H9 (cell line): ENCODE measurements around the gene CCR7. TPM values are rescaled to one million over a fixed set of nuclear protein-coding genes. Genes with fewer than 3 reads are reported as not detected.

Source experiments
- DNase-seq: peaks from one replicate; pipeline ENCODE4 v3.0.0-alpha.2; 2017
- H2AFZ ChIP-seq: one replicate; pipeline ENCODE4 v1.6.1; 2013; ENCODE audit warnings: mild to moderate bottlenecking, low read length, control low read depth, moderate library complexity
- H2AK5ac ChIP-seq: 2 replicates; pipeline ENCODE4 v1.6.1; 2013; ENCODE audit warnings: low read length, control low read depth, mixed read lengths; ENCODE audit not compliant: insufficient read length
- H2BK120ac ChIP-seq: one replicate; pipeline ENCODE4 v1.6.1; 2013; ENCODE audit warnings: low read depth, mild to moderate bottlenecking, low read length, control low read depth, inconsistent platforms; ENCODE audit not compliant: poor library complexity, severe bottlenecking
- H2BK12ac ChIP-seq: 2 replicates; pipeline ENCODE4 v1.6.1; 2013; ENCODE audit warnings: low read length, control low read depth, mixed read lengths, low read depth; ENCODE audit not compliant: insufficient read length
- H2BK15ac ChIP-seq: 2 replicates; pipeline ENCODE4 v1.6.1; 2013; ENCODE audit warnings: low read depth, low read length, control low read depth
- H2BK20ac ChIP-seq: one replicate; pipeline ENCODE4 v1.6.1; 2013; ENCODE audit warnings: low read depth, mild to moderate bottlenecking, low read length, control low read depth, inconsistent platforms; ENCODE audit not compliant: poor library complexity, severe bottlenecking
- H2BK5ac ChIP-seq: 2 replicates; pipeline ENCODE4 v1.6.1; 2013; ENCODE audit warnings: low read length, control low read depth, mixed read lengths; ENCODE audit not compliant: insufficient read length
- H3K14ac ChIP-seq: 2 replicates; pipeline ENCODE4 v1.6.1; 2013; ENCODE audit warnings: low read length, control low read depth; ENCODE audit not compliant: insufficient read depth
- H3K18ac ChIP-seq: 2 replicates; pipeline ENCODE4 v1.6.1; 2013; ENCODE audit warnings: low read depth, mild to moderate bottlenecking, mixed read lengths, low read length, control low read depth; ENCODE audit not compliant: insufficient read length
- H3K23ac ChIP-seq: 2 replicates; pipeline ENCODE4 v1.6.1; 2013; ENCODE audit warnings: low read length, control low read depth, mixed read lengths, low read depth; ENCODE audit not compliant: insufficient read length
- H3K23me2 ChIP-seq: 2 replicates; pipeline ENCODE4 v1.6.1; 2013; ENCODE audit warnings: low read depth, mild to moderate bottlenecking, mixed read lengths, low read length, control low read depth; ENCODE audit not compliant: insufficient read length, poor library complexity, severe bottlenecking
- H3K27ac ChIP-seq: 2 replicates; pipeline ENCODE4 v1.5.1; 2013; ENCODE audit warnings: low read length, control low read depth, mixed read lengths, low read depth; ENCODE audit not compliant: insufficient read length
- H3K27me3 ChIP-seq: 2 replicates; pipeline ENCODE4 v1.6.1; 2013; ENCODE audit warnings: low read length, control low read depth, inconsistent platforms; ENCODE audit not compliant: insufficient read depth
- H3K4ac ChIP-seq: 2 replicates; pipeline ENCODE4 v1.6.1; 2013; ENCODE audit warnings: low read depth, mild to moderate bottlenecking, control low read depth, inconsistent platforms, low read length, moderate library complexity
- H3K4me1 ChIP-seq: 2 replicates; pipeline ENCODE4 v1.6.1; 2013; ENCODE audit warnings: low read length, control low read depth, inconsistent platforms; ENCODE audit not compliant: insufficient read depth
- H3K4me2 ChIP-seq: 2 replicates; pipeline ENCODE4 v1.6.1; 2013; ENCODE audit warnings: low read length, control low read depth, mixed read lengths; ENCODE audit not compliant: insufficient read length, insufficient read depth
- H3K56ac ChIP-seq: 2 replicates; pipeline ENCODE4 v1.6.1; 2013; ENCODE audit warnings: low read depth, mild to moderate bottlenecking, mixed read lengths, low read length, control low read depth; ENCODE audit not compliant: insufficient read length
- H3K79me1 ChIP-seq: 2 replicates; pipeline ENCODE4 v1.6.1; 2013; ENCODE audit warnings: low read depth, mild to moderate bottlenecking, moderate library complexity, low read length, control low read depth, inconsistent platforms; ENCODE audit not compliant: insufficient read depth, poor library complexity, severe bottlenecking
- H3K79me2 ChIP-seq: 2 replicates; pipeline ENCODE4 v1.6.1; 2013; ENCODE audit warnings: low read length, control low read depth, inconsistent platforms; ENCODE audit not compliant: insufficient read depth
- H3K9ac ChIP-seq: 2 replicates; pipeline ENCODE4 v1.6.1; 2013; ENCODE audit warnings: low read length, control low read depth, mixed read lengths; ENCODE audit not compliant: insufficient read length; ENCODE audit errors: extremely low read depth
- H3K9me3 ChIP-seq: one replicate; pipeline ENCODE4 v1.6.1; 2013; ENCODE audit warnings: low read depth, low read length, inconsistent platforms; ENCODE audit not compliant: control insufficient read depth
- H3T11ph ChIP-seq: one replicate; pipeline ENCODE4 v1.6.1; 2013; ENCODE audit warnings: mild to moderate bottlenecking, low read length, control low read depth, inconsistent platforms
- H4K20me1 ChIP-seq: one replicate; pipeline ENCODE4 v1.6.1; 2013; ENCODE audit not compliant: control insufficient read depth, insufficient read length, insufficient read depth
- H4K5ac ChIP-seq: 2 replicates; pipeline ENCODE4 v1.6.1; 2013; ENCODE audit warnings: low read depth, mild to moderate bottlenecking, mixed read lengths, low read length, control low read depth; ENCODE audit not compliant: insufficient read length
- H4K8ac ChIP-seq: replicated peaks from 2 replicates; pipeline ENCODE4 v1.6.1; 2013; ENCODE audit warnings: low read length, control low read depth, mixed read lengths, low read depth; ENCODE audit not compliant: insufficient read length
- H4K91ac ChIP-seq: 2 replicates; pipeline ENCODE4 v1.6.1; 2013; ENCODE audit warnings: low read depth, mild to moderate bottlenecking, moderate library complexity, mixed read lengths, low read length, control low read depth; ENCODE audit not compliant: insufficient read length
- H3K27ac Mint-ChIP-seq, 3 experiments: 2 replicates in 2 of 3; 3 replicates in 1 of 3; pipeline ENCODE4 v1.8.0; 2020 to 2021; ENCODE audit warnings: mixed read lengths in 3 of 3, mild to moderate bottlenecking in 1 of 3, moderate library complexity in 1 of 3
- H3K27me3 Mint-ChIP-seq: 2 replicates; pipeline ENCODE4 v1.8.0; 2021; ENCODE audit warnings: low read depth, mild to moderate bottlenecking, moderate library complexity, mixed read lengths
- H3K36me3 Mint-ChIP-seq, 3 experiments: 2 replicates in 2 of 3; 3 replicates in 1 of 3; pipeline ENCODE4 v1.8.0; 2020 to 2021; ENCODE audit warnings: low read depth in 3 of 3, mixed read lengths in 3 of 3; ENCODE audit not compliant: insufficient read depth in 1 of 3
- H3K4me1 Mint-ChIP-seq, 2 experiments: 2 replicates each; pipeline ENCODE4 v1.8.0; 2020; ENCODE audit warnings: mixed read lengths in 2 of 2
- H3K4me3 Mint-ChIP-seq, 2 experiments: 2 replicates in 1 of 2; 3 replicates in 1 of 2; pipeline ENCODE4 v1.8.0; 2020 to 2021; ENCODE audit warnings: mild to moderate bottlenecking in 2 of 2, mixed read lengths in 2 of 2, moderate library complexity in 1 of 2
- H3K9me3 Mint-ChIP-seq, 2 experiments: 2 replicates in 1 of 2; 3 replicates in 1 of 2; pipeline ENCODE4 v1.8.0; 2020; ENCODE audit warnings: mild to moderate bottlenecking in 2 of 2, mixed read lengths in 2 of 2, moderate library complexity in 1 of 2
- WGBS: extraction: QIAGEN DNeasy Blood & Tissue Kit; methylation state at CpG from one replicate; pipeline ENCODE4 v1.1.7; 2013; ENCODE audit warnings: missing lambda C conversion rate, low lambda C conversion rate, mixed read lengths; ENCODE audit not compliant: insufficient read length; ENCODE audit errors: extremely low coverage; 5-methylcytosine and 5-hydroxymethylcytosine counted together
- total RNA-seq: library from RNA; stranded (reverse); gene quantifications from 2 replicates; pipeline ENCODE4 v1.2.1, GENCODE V29; 2021
- TF ChIP-seq, protein P1 (sequence below): fragments of 200-600 bp; sonication (generic); conservative IDR thresholded peaks from 3 replicates; pipeline ENCODE4 v1.8.0; 2021; ENCODE audit warnings: antibody characterized with exemption, mild to moderate bottlenecking

The CCR7 gene
- total RNA-seq, 1 experiment from 2014 or later, result 0.31 TPM

DNA sequence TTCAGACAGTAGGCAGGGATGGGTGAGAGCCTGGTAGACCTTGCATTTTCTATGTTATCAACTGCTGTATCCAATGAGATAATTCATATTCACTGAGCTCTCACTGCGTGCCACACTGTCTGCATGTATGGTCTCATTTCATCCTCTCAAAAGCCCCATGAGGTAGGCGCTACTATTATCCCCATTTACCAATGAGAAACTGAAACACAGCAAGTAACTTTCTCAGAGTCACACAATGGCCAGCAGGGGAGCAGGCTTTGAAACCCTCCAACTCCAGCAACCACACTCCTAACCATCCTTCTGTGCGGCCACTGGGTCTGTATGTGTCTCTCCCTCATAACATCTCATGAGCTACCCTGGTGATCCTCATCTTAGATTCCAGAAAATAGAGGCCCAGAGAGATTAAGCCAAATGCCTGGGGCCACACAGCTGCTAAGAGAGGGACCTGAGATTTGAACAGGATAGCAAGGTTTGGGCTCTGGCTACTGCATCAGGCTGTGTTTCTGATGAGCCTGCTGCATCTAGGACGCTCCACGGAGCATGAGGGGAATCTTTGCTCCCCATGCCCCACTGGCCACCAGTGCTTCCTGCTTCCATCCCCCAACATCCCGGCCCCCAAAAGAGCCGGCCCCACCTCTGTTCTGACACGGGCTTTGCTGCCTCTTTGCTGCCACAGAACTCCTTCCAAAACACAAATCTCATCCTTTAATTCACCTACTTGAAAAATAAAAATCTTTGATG is 3.2 kb downstream of the CCR7 start:
- no peak overlapping the region for H3K23ac ChIP-seq
- H2AK5ac ChIP-seq, result no peak overlapping the region
- H2BK120ac ChIP-seq, result no peak overlapping the region
- WGBS, result no CpG with 5 or more reads among the region's 8 CpGs
- no peaks in the 10 kb centered on the region for H3K4me1 ChIP-seq
- no peak overlapping the region for H4K5ac ChIP-seq
- no peak overlapping the region for H2AFZ ChIP-seq
- H2BK20ac ChIP-seq, result no peak overlapping the region
- no peaks in the 10 kb centered on the region for H4K20me1 ChIP-seq
- peaks cover 44 to 49% of the 10 kb centered on the region in 2 experiments for H3K4me1 Mint-ChIP-seq
- no peak overlapping the region for H3K4ac ChIP-seq
- H3K27ac ChIP-seq, result no peak overlapping the region
- no peak overlapping the region for H2BK15ac ChIP-seq
- no peaks in the 10 kb centered on the region for H3K27me3 ChIP-seq
- H3K14ac ChIP-seq, result no peak overlapping the region
- peak; percentile 42 for DNase-seq
- no peaks in the 10 kb centered on the region for H3K79me1 ChIP-seq
- H3K27ac Mint-ChIP-seq, result no peak overlapping the region; a peak in 1 of 7 replicates
- H3K4me3 Mint-ChIP-seq, result no peak overlapping the region
- H3K4me2 ChIP-seq, result no peak overlapping the region
- H3K9me3 ChIP-seq, result no peaks in the 10 kb centered on the region
- no peak overlapping the region for H3K9ac ChIP-seq
- H2BK12ac ChIP-seq, result no peak overlapping the region
- H4K8ac ChIP-seq, result no peak overlapping the region
- H4K91ac ChIP-seq, result no peak overlapping the region
- H3K18ac ChIP-seq, result no peak overlapping the region
- TF ChIP-seq, protein P1, sequence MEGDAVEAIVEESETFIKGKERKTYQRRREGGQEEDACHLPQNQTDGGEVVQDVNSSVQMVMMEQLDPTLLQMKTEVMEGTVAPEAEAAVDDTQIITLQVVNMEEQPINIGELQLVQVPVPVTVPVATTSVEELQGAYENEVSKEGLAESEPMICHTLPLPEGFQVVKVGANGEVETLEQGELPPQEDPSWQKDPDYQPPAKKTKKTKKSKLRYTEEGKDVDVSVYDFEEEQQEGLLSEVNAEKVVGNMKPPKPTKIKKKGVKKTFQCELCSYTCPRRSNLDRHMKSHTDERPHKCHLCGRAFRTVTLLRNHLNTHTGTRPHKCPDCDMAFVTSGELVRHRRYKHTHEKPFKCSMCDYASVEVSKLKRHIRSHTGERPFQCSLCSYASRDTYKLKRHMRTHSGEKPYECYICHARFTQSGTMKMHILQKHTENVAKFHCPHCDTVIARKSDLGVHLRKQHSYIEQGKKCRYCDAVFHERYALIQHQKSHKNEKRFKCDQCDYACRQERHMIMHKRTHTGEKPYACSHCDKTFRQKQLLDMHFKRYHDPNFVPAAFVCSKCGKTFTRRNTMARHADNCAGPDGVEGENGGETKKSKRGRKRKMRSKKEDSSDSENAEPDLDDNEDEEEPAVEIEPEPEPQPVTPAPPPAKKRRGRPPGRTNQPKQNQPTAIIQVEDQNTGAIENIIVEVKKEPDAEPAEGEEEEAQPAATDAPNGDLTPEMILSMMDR, result no peak; the same call in 2 of the 3 replicates
- no peak overlapping the region for H3T11ph ChIP-seq
- no peak overlapping the region for H2BK5ac ChIP-seq
- H3K36me3 Mint-ChIP-seq, result peaks cover 0 to 2% (median 0%) of the 10 kb centered on the region in 3 experiments; a peak in 1 of 7 replicates
- H3K79me2 ChIP-seq, result no peaks in the 10 kb centered on the region
- peaks cover 0 to 2% of the 10 kb centered on the region in 2 experiments; a peak in 2 of 5 replicates for H3K9me3 Mint-ChIP-seq
- H3K23me2 ChIP-seq, result no peaks in the 10 kb centered on the region
- H3K27me3 Mint-ChIP-seq, result peaks cover 19% of the 10 kb centered on the region
- no peak overlapping the region for H3K56ac ChIP-seq
